Sigmoid colon (tissue), 7 donors: ENCODE results near the gene C11orf24. TPM values are rescaled to one million over a fixed set of nuclear protein-coding genes. Genes with fewer than 3 reads are reported as not detected.

Experiments used
- DNase-seq: peaks from one replicate; pipeline ENCODE4 v3.0.0-alpha.2; 2019
- H3K27ac ChIP-seq, 4 donors: fragments of 200-600 bp; sonication (generic); one replicate each; pipeline ENCODE4 v1.5.1; 2016 to 2019; ENCODE audit warnings: mild to moderate bottlenecking in 1 of 4
- H3K27me3 ChIP-seq, 3 donors: fragments of 200-600 bp; sonication (generic); one replicate each; pipeline ENCODE4 v1.5.1; 2019; ENCODE audit warnings: mild to moderate bottlenecking in 1 of 3
- H3K36me3 ChIP-seq, 4 donors: fragments of 200-600 bp; sonication (generic); one replicate each; pipeline ENCODE4 v1.5.1; 2016 to 2019
- H3K4me1 ChIP-seq, 4 donors: fragments of 200-600 bp; sonication (generic); one replicate each; pipeline ENCODE4 v1.5.1; 2017 to 2019
- H3K4me3 ChIP-seq, 4 donors: fragments of 200-600 bp; sonication (generic); one replicate each; pipeline ENCODE4 v1.5.1; 2017 to 2019; ENCODE audit warnings: mild to moderate bottlenecking in 2 of 4, moderate library complexity in 1 of 4
- H3K9me3 ChIP-seq, 4 donors: fragments of 200-600 bp in 3 of 4; sonication (generic) in 3 of 4; one replicate each; pipeline versions ENCODE4 v1.5.1 to v1.6.1; 2013 to 2019
- CTCF ChIP-seq, 4 experiments: fragments of 450-650 bp in 3 of 4; fragments of 200-600 bp in 1 of 4; IDR thresholded peaks; one replicate each; pipeline ENCODE4 v1.5.1; 2016 to 2019; ENCODE audit warnings: antibody characterized with exemption in 4 of 4, mild to moderate bottlenecking in 3 of 4, moderate library complexity in 2 of 4
- EP300 ChIP-seq, 4 donors: sonication (generic); formaldehyde crosslinking; IDR thresholded peaks; one replicate each; pipeline ENCODE4 v1.6.1; 2017; ENCODE audit warnings: antibody characterized with exemption in 4 of 4
- POLR2A ChIP-seq, 2 donors: fragments of 450-650 bp; IDR thresholded peaks; one replicate each; pipeline ENCODE4 v1.6.1; 2016; ENCODE audit warnings: antibody characterized with exemption in 2 of 2, mild to moderate bottlenecking in 2 of 2, moderate library complexity in 2 of 2
- POLR2AphosphoS5 ChIP-seq, 4 donors: sonication (generic); formaldehyde crosslinking; IDR thresholded peaks; one replicate each; pipeline ENCODE4 v1.6.1; 2017; ENCODE audit warnings: antibody characterized with exemption in 4 of 4
- WGBS, 2 donors: extraction: QIAGEN DNeasy Blood & Tissue Kit; methylation state at CpG; one replicate each; pipeline ENCODE4 v1.1.7; 2013; 5-methylcytosine and 5-hydroxymethylcytosine counted together
- intact Hi-C: fragments of 100-400 bp; cut with DNase I; formaldehyde crosslinking; loops from one replicate; pipeline ENCODE4 v1.15.1; 2023
- polyA plus RNA-seq, 3 donors: library from polyadenylated mRNA; stranded (reverse); fragments of 200-250 nt; gene quantifications; one replicate each; pipeline ENCODE4 v1.2.3, GENCODE V29; 2013
- total RNA-seq, 4 donors: library from RNA; depleted of rRNA; stranded (reverse); fragments of >200 nt; gene quantifications; one replicate each; pipeline ENCODE4 v1.1.0, GENCODE V29; 2016
- donor health status: healthy with polysubstance abuse.
- donor health status: Bipolar disorder and iron deficiency.
- donor health status: healthy.

C11orf24 gene
- total and polyA plus RNA-seq, 7 donors, result 13.7 to 70.3 (median 25.4) TPM

- Histone ChIP-seq H3K36me3 (no peaks in the 10 kb centered on the region), H3K27me3 (no peaks in the 10 kb centered on the region), H3K4me3 (no peak overlapping the region), H3K27ac (no peak overlapping the region), H3K9me3 (no peaks in the 10 kb centered on the region), H3K4me1 (no peaks in the 10 kb centered on the region)
- intact Hi-C loops, result no loop called here
- TF ChIP-seq EP300 (IDR thresholded peaks at IDR 0.05) (no peak), POLR2AphosphoS5 (IDR thresholded peaks at IDR 0.05) (no peak), CTCF (IDR thresholded peaks at IDR 0.05) (no peak), POLR2A (IDR thresholded peaks at IDR 0.05) (no peak)
- no peak for DNase-seq
- 85 to 89% methylated on average over 5 of the region's 5 CpGs for WGBS, 2 donors
Observed at GRCh38 chr11:68221406-68221805, 50.4 kb downstream of the C11orf24 start.

GRCh38 chr11:68216171-68216938 is 55.4 kb downstream of the C11orf24 start:
- Histone ChIP-seq H3K4me1 (peaks cover 0 to 23% (median 14%) of the 10 kb centered on the region in 4 donors), H3K36me3 (no peaks in the 10 kb centered on the region), H3K9me3 (no peaks in the 10 kb centered on the region), H3K27me3 (no peaks in the 10 kb centered on the region), H3K27ac (no peak overlapping the region), H3K4me3 (no peak overlapping the region)
- intact Hi-C loops, result no loop called here
- WGBS, 2 donors, result 53 to 71% methylated on average over 22 of the region's 22 CpGs
- no peak for TF ChIP-seq CTCF (IDR thresholded peaks at IDR 0.05)
- TF ChIP-seq POLR2A (IDR thresholded peaks at IDR 0.05), result no peak
- TF ChIP-seq EP300 (IDR thresholded peaks at IDR 0.05), result no peak
- TF ChIP-seq POLR2AphosphoS5 (IDR thresholded peaks at IDR 0.05), result no peak
- DNase-seq, result no peak

GRCh38 chr11:68215524-68216170 is 56.1 kb downstream of the C11orf24 start:
- intact Hi-C loops, result loop anchor here (2.0 kb wide), 1 partner anchor 55 kb away; the partner anchor contains the start of gene C11orf24

GRCh38 chr11:68215087-68215445 is 56.7 kb downstream of the C11orf24 start:
- H3K9me3 ChIP-seq, result no peaks in the 10 kb centered on the region
- WGBS, 2 donors, result 62 to 70% methylated on average over 15 of the region's 15 CpGs
- no peak overlapping the region for H3K4me3 ChIP-seq
- DNase-seq, result no peak
- H3K36me3 ChIP-seq, result no peaks in the 10 kb centered on the region
- intact Hi-C loops, result loop anchor here (2.0 kb wide), 1 partner anchor 56 kb away; the partner anchor contains the start of gene C11orf24
- TF ChIP-seq CTCF (IDR thresholded peaks at IDR 0.05) (no peak), EP300 (IDR thresholded peaks at IDR 0.05) (no peak), POLR2AphosphoS5 (IDR thresholded peaks at IDR 0.05) (no peak), POLR2A (IDR thresholded peaks at IDR 0.05) (no peak)
- H3K27me3 ChIP-seq, result no peaks in the 10 kb centered on the region
- H3K27ac ChIP-seq, result no peak overlapping the region
- peaks cover 0 to 34% (median 27%) of the 10 kb centered on the region in 4 donors for H3K4me1 ChIP-seq

More at GRCh38 chr11:68215524-68216170, 56.1 kb downstream of the C11orf24 start:
- no peak for DNase-seq
- no peaks in the 10 kb centered on the region for H3K9me3 ChIP-seq
- no peak for TF ChIP-seq CTCF (IDR thresholded peaks at IDR 0.05)
- no peak for TF ChIP-seq POLR2A (IDR thresholded peaks at IDR 0.05)
- TF ChIP-seq EP300 (IDR thresholded peaks at IDR 0.05), result no peak
- TF ChIP-seq POLR2AphosphoS5 (IDR thresholded peaks at IDR 0.05), result no peak
- H3K27ac ChIP-seq, result no peak overlapping the region
- H3K4me3 ChIP-seq, result no peak overlapping the region
- H3K27me3 ChIP-seq, result no peaks in the 10 kb centered on the region
- H3K36me3 ChIP-seq, result no peaks in the 10 kb centered on the region
- H3K4me1 ChIP-seq, result peaks cover 0 to 30% (median 22%) of the 10 kb centered on the region in 4 donors
- WGBS, 2 donors, result 62 to 75% methylated on average over 6 of the region's 6 CpGs
